Keratinocyte (primary cell): ENCODE data around the gene VPS37C. TPM values are rescaled to one million over a fixed set of nuclear protein-coding genes. Genes with fewer than 3 reads are reported as not detected.

Experiments used
- DNase-seq: peaks from one replicate; pipeline ENCODE4 v3.0.0-alpha.2; 2011; ENCODE audit warnings: low read depth, missing footprints, low spot score
- FAIRE-seq: peaks from 2 replicates; lab custom pipeline; 2011; peaks lifted over from hg19 to GRCh38; lab: Jason Lieb, UNC
- H2AFZ ChIP-seq: 2 replicates; pipeline ENCODE4 v1.6.0; 2012; ENCODE audit warnings: low read length, control low read depth, inconsistent platforms; ENCODE audit not compliant: control insufficient read depth
- H3K27ac ChIP-seq: 2 replicates; pipeline ENCODE4 v1.5.1; 2011; ENCODE audit warnings: low read length; ENCODE audit not compliant: control insufficient read depth, insufficient read depth
- H3K27me3 ChIP-seq: 3 replicates; pipeline ENCODE4 v1.6.0; 2011; ENCODE audit warnings: low read length; ENCODE audit not compliant: control insufficient read depth, insufficient read depth; ENCODE audit errors: extremely low read depth
- H3K36me3 ChIP-seq, 2 experiments: 2 replicates in 1 of 2; 3 replicates in 1 of 2; pipeline ENCODE4 v1.5.1; 2011; ENCODE audit warnings: low read length in 2 of 2, mild to moderate bottlenecking in 1 of 2; ENCODE audit not compliant: control insufficient read depth in 2 of 2, insufficient read depth in 2 of 2; ENCODE audit errors: extremely low read depth in 1 of 2
- H3K4me1 ChIP-seq: 3 replicates; pipeline ENCODE4 v1.5.1; 2011; ENCODE audit warnings: low read length; ENCODE audit not compliant: control insufficient read depth, insufficient read depth; ENCODE audit errors: extremely low read depth
- H3K4me2 ChIP-seq: 3 replicates; pipeline ENCODE4 v1.6.0; 2011; ENCODE audit warnings: low read depth, low read length; ENCODE audit not compliant: control insufficient read depth, insufficient read depth; ENCODE audit errors: extremely low read depth
- H3K4me3 ChIP-seq, 3 experiments: fragments of 200-600 bp in 1 of 3; sonication (generic) in 1 of 3; 2 replicates in 2 of 3; 3 replicates in 1 of 3; pipeline ENCODE4 v1.5.1; 2011 to 2016; ENCODE audit warnings: low read length in 3 of 3, mild to moderate bottlenecking in 3 of 3, control low read depth in 2 of 3, inconsistent platforms in 1 of 3, low read depth in 1 of 3, mixed read lengths in 1 of 3, mixed run types in 1 of 3, moderate library complexity in 1 of 3; ENCODE audit not compliant: control insufficient read depth in 2 of 3, insufficient read depth in 2 of 3; ENCODE audit errors: extremely low read depth in 1 of 3
- H3K79me2 ChIP-seq: 2 replicates; pipeline ENCODE4 v1.6.0; 2012; ENCODE audit warnings: low read length; ENCODE audit not compliant: control insufficient read depth, insufficient read depth
- H3K9ac ChIP-seq: 3 replicates; pipeline ENCODE4 v1.6.0; 2011; ENCODE audit warnings: low read length; ENCODE audit not compliant: control insufficient read depth, insufficient read depth; ENCODE audit errors: extremely low read depth
- H3K9me1 ChIP-seq: 3 replicates; pipeline ENCODE4 v1.6.0; 2011; ENCODE audit warnings: low read length; ENCODE audit not compliant: control insufficient read depth, insufficient read depth; ENCODE audit errors: extremely low read depth
- H3K9me3 ChIP-seq: 2 replicates; pipeline ENCODE4 v1.5.1; 2012; ENCODE audit warnings: low read depth, low read length; ENCODE audit not compliant: control insufficient read depth
- H4K20me1 ChIP-seq: 3 replicates; pipeline ENCODE4 v1.6.0; 2011; ENCODE audit warnings: low read length; ENCODE audit not compliant: control insufficient read depth, insufficient read depth; ENCODE audit errors: extremely low read depth
- CTCF ChIP-seq, 3 experiments: IDR thresholded peaks in 1 of 3; conservative IDR thresholded peaks in 1 of 3; optimal IDR thresholded peaks in 1 of 3; 2 replicates in 2 of 3; 3 replicates in 1 of 3; pipeline versions ENCODE3 to v1.5.1; 2011; ENCODE audit warnings: low read length in 3 of 3, mild to moderate bottlenecking in 3 of 3, moderate library complexity in 2 of 3, control low read depth in 1 of 3, inconsistent platforms in 1 of 3; ENCODE audit not compliant: insufficient read depth in 2 of 3; ENCODE audit errors: extremely low read depth in 1 of 3
- EZH2 ChIP-seq: IDR thresholded peaks from one replicate; pipeline ENCODE4 v1.6.1; 2012; ENCODE audit warnings: inconsistent platforms, mild to moderate bottlenecking, low read length, moderate library complexity
- dilution Hi-C: fragments of 300-500 bp; cut with MboI; formaldehyde crosslinking; loops from one replicate; pipeline ENCODE4 v1.7.0; 2020; ENCODE audit warnings: low sequenced_read_pairs; ENCODE audit not compliant: extremely low pct_ligation_motif_present
- polyA plus RNA-seq, 5 experiments: library from polyadenylated mRNA; depleted of rRNA in 3 of 5; stranded (reverse) in 3 of 5; stranded (forward) in 1 of 5; unstranded in 1 of 5; fragments of >200 nt; gene quantifications; 1 replicate in 1 of 5; 2 replicates in 3 of 5; 3 replicates in 1 of 5; pipeline versions ENCODE4 v1.2.1 to v1.2.3, GENCODE V29; 2011 to 2012; ENCODE audit warnings: missing spikeins in 2 of 5, low read depth in 1 of 5, low replicate concordance in 1 of 5

The VPS37C gene
- polyA plus RNA-seq, 1 donor (not counting 4 experiments of a cell fraction or from before 2014, with no cell fraction given), result 8.0 TPM

- Histone ChIP-seq H3K4me3 (no peak overlapping the region), H3K27me3 (peaks cover 14% of the 10 kb centered on the region), H3K4me1 (no peaks in the 10 kb centered on the region), H3K9me3 (no peaks in the 10 kb centered on the region), H4K20me1 (no peaks in the 10 kb centered on the region), H3K9me1 (no peaks in the 10 kb centered on the region), H3K9ac (no peak overlapping the region), H3K27ac (no peak overlapping the region), H2AFZ (no peak overlapping the region), H3K36me3 (no peaks in the 10 kb centered on the region), H3K79me2 (no peaks in the 10 kb centered on the region), H3K4me2 (no peak overlapping the region)
- TF ChIP-seq EZH2, result no peak
- no peak for TF ChIP-seq CTCF (optimal IDR thresholded peaks at IDR 0.05 in 1 of 3, IDR thresholded peaks at IDR 0.05 in 1 of 3, conservative IDR thresholded peaks at IDR 0.05 in 1 of 3; ENCODE audit: extremely low read depth in 1 of 3, insufficient read depth in 2 of 3, low read length in 3 of 3)
- dilution Hi-C loops, result no loop called here
- DNase-seq, result no peak
- FAIRE-seq, result no peak
Measured at GRCh38 chr11:61195719-61196118, 34.5 kb upstream of the VPS37C start.

GRCh38 chr11:61194981-61195695 lies 33.9 kb upstream of the VPS37C start:
- H3K4me3 ChIP-seq, result no peak overlapping the region
- no peaks in the 10 kb centered on the region for H4K20me1 ChIP-seq
- no peak for DNase-seq
- dilution Hi-C loops, result no loop called here
- peaks cover 14% of the 10 kb centered on the region for H3K27me3 ChIP-seq
- FAIRE-seq, result no peak
- TF ChIP-seq EZH2 (no peak), CTCF (optimal IDR thresholded peaks at IDR 0.05 in 1 of 3, IDR thresholded peaks at IDR 0.05 in 1 of 3, conservative IDR thresholded peaks at IDR 0.05 in 1 of 3; ENCODE audit: extremely low read depth in 1 of 3, insufficient read depth in 2 of 3, low read length in 3 of 3) (no peak)
- H3K9ac ChIP-seq, result no peak overlapping the region
- H3K4me1 ChIP-seq, result no peaks in the 10 kb centered on the region
- no peaks in the 10 kb centered on the region for H3K36me3 ChIP-seq
- H3K4me2 ChIP-seq, result no peak overlapping the region
- H2AFZ ChIP-seq, result no peak overlapping the region
- no peaks in the 10 kb centered on the region for H3K9me1 ChIP-seq
- H3K27ac ChIP-seq, result no peak overlapping the region
- H3K9me3 ChIP-seq, result no peaks in the 10 kb centered on the region
- no peaks in the 10 kb centered on the region for H3K79me2 ChIP-seq
